SU-DHL-6 (cell line): ENCODE data around the gene RNU1-2.
"Not testable (repeated sequence)": the region's sequence is repeated elsewhere in the genome, so short reads cannot be mapped to it uniquely, and the experiment has no call there.

ENCODE experiments used
- EZH2phosphoT487 ChIP-seq: fragments of 200-600 bp; sonication (generic), shearing (Covaris generic); conservative IDR thresholded peaks from 2 replicates; pipeline ENCODE4 v1.6.1; 2018; ENCODE audit warnings: mild to moderate bottlenecking, antibody characterized with exemption, low read length, moderate library complexity, mixed read lengths
- TF ChIP-seq, protein P1 (sequence below): fragments of 200-600 bp; sonication (generic); IDR thresholded peaks from one replicate; pipeline ENCODE4 v1.5.1; 2017; ENCODE audit warnings: antibody characterized with exemption, mild to moderate bottlenecking, low read length, moderate library complexity; ENCODE audit not compliant: insufficient read depth, poor library complexity, severe bottlenecking

DNA sequence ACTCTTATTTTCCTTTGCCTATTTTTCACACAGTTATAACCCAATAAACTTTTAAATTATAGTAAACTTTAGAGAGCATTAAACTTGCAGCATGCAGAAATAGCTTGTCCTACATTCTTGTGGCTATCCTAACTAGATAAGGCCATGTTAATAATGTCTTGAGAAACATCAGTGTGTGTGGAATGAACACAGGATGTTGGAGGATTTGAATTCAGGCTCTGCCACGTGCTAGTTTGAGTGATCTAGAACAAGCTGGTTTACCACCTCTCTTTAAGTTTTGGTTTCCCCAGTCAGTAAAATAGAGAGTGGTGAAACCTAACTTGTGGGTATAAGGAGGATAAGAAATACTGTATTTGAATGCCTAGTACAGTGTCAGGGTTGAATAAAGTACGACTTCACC is 39.6 kb upstream of the RNU1-2 start:
- TF ChIP-seq, protein P1, sequence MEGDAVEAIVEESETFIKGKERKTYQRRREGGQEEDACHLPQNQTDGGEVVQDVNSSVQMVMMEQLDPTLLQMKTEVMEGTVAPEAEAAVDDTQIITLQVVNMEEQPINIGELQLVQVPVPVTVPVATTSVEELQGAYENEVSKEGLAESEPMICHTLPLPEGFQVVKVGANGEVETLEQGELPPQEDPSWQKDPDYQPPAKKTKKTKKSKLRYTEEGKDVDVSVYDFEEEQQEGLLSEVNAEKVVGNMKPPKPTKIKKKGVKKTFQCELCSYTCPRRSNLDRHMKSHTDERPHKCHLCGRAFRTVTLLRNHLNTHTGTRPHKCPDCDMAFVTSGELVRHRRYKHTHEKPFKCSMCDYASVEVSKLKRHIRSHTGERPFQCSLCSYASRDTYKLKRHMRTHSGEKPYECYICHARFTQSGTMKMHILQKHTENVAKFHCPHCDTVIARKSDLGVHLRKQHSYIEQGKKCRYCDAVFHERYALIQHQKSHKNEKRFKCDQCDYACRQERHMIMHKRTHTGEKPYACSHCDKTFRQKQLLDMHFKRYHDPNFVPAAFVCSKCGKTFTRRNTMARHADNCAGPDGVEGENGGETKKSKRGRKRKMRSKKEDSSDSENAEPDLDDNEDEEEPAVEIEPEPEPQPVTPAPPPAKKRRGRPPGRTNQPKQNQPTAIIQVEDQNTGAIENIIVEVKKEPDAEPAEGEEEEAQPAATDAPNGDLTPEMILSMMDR = not testable (repeated sequence)
- not testable (repeated sequence) for TF ChIP-seq EZH2phosphoT487
